ENCODE data around the gene TANGO6. TPM values are rescaled to one million over a fixed set of nuclear protein-coding genes. Genes with fewer than 3 reads are reported as not detected.
A peak's percentile ranks its signal among the peaks of the same experiment; 100 is the strongest.

TANGO6 gene
- total RNA-seq, 1 experiment from 2014 or later = 12.3 TPM

DNA sequence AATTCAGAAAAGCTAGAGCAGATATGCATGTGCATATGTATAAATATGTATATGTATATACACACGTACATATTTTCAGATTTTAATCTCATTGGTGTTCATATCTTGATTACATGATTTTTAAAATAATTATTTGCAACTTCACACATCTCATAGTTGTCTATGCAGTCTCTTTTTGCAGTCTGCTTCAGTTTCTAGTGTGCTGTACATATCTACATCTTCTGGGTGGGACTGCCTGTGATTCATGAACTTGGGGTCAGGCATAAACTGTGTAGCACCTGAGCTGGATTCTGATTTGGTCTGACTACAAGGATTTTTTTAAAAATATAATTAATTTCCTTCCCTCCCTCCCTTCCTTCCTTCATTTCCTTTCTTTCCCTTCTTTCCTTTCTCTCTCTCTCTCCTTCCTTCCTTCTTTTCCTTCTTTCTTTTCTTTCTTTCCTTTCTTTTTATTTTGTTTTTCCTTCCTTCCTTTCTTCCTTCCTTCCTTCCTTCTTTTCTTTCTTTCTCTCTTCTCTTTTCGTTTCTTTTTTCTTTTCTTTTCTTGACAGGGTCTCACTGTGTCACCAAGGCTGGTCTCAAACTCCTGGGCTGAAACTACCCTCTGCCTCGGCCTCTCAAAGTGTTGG lies 96.5 kb downstream of the TANGO6 start:
- no peak for DNase-seq (ENCODE audit: low read depth)
- in situ Hi-C loops (cut with HindIII; ENCODE audit: low pct_unique_long_range_greater_than_20kb, low sequenced_read_pairs) = no loop called here

DNA sequence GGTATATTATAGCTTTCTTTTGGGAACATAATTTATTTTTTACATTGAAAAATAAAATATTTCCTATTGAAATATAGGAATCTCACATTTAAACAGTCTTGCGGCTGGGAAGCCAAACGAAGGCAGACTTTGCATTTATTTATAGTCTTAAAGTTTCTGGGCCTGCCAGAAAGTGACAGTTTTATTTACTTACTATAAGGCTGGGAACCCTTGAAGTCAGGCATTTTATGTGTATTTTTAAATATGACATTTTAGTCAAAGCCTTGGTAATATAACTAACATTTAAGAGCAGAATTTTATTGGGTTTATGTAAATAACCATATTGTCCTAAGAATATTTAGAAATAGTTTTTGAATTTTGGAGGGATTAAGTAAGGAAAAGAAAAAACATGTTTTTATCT lies 97.5 kb downstream of the TANGO6 start:
- in situ Hi-C loops (cut with HindIII; ENCODE audit: low pct_unique_long_range_greater_than_20kb, low sequenced_read_pairs) = no loop called here
- no peak for DNase-seq (ENCODE audit: low read depth)

DNA sequence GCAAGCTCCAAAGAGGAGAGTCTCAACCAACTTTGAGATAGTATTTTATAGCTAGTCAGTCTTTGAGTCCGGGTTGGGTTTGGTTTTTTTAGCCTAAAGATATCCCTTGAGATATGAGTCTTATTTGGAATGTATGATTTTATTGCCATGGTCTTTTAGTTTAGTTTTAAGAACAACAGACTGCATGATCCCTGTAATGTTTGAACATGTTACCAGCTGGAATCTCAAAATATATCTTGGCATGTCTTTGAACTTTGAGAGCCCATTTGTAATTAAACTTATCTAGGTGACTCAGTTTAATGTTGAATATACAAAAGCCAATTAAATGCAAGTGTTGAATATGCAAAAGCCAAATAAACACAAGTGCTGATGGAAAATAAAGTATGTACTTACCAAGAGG lies 100.6 kb downstream of the TANGO6 start:
- in situ Hi-C loops (cut with HindIII; ENCODE audit: low pct_unique_long_range_greater_than_20kb, low sequenced_read_pairs) = no loop called here
- no peak for DNase-seq (ENCODE audit: low read depth)

DNA sequence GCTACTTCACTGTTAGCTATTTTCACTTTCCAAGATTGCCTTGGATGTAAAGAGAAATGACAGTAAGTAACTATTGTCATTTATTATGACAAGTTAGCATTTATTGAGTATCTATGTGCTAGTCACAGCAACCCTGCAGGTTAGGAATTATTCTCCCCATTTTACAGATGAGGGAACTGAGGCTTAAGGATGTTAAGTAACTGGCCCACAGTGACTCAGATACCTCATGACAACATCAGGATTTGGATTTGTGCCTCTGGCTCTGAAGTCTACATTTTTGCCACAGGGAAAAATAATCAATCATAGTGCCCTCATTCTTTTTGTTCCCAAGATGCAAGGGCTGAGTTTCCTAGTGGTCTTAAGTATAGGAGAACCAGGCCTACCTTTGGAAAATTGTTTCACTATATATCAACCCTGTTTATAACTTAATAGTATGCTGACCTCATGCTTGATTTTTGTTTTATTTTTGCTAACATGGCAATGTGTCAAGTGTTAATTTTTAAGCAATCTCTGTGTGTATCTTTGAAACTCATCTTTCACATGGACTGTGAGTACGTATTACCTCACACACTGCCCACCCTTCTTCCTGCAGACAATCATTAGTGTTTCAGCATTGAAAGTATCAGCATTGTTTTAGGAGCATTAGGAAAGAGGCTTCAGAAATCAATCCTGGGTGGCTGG lies 105.0 kb downstream of the TANGO6 start:
- in situ Hi-C loops (cut with HindIII; ENCODE audit: low pct_unique_long_range_greater_than_20kb, low sequenced_read_pairs) = no loop called here
- DNase-seq (ENCODE audit: low read depth) = peak; percentile 70

DNA sequence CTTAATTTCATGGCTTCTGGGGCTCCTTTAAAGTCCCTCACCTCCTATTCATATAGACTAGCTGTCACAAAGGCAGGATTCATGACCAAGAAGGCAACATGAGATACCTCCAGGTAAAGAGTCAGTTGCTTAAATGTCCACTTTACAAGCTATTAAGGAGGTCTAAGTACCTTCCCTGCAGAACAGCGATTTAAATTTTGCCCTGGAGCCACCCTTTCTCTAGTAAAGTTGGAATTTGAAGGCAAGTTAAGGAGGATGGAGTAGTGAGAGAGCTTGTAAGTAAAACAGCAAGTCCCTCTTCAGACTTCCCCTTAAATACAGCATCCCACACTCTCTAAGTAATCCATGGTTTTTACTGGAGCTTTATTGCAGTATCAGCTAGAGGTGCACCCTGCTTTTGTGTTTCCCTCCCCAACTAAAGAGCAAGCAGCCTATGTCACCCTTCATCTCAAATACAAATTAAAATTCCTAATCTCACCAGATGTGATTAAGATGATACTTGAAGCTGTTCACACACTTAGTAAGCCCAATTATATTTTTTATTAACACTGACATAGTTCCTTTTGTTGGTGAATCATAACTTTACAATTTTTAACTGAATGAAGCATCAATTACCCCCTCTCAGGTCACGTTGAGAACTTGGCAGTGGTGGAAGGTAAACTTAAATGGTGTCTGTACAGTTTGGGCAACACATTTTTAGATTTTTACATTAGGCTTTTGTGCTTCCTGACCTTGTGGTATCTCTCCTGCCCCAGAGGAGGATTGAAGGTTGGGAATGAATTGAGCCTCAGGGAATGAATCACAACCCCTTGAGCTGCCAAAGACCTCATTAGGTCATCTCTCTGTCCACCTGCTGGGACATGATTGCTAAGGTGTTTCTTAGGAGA lies 108.9 kb downstream of the TANGO6 start:
- DNase-seq (ENCODE audit: low read depth) = peak; percentile 51
- in situ Hi-C loops (cut with HindIII; ENCODE audit: low pct_unique_long_range_greater_than_20kb, low sequenced_read_pairs) = no loop called here

DNA sequence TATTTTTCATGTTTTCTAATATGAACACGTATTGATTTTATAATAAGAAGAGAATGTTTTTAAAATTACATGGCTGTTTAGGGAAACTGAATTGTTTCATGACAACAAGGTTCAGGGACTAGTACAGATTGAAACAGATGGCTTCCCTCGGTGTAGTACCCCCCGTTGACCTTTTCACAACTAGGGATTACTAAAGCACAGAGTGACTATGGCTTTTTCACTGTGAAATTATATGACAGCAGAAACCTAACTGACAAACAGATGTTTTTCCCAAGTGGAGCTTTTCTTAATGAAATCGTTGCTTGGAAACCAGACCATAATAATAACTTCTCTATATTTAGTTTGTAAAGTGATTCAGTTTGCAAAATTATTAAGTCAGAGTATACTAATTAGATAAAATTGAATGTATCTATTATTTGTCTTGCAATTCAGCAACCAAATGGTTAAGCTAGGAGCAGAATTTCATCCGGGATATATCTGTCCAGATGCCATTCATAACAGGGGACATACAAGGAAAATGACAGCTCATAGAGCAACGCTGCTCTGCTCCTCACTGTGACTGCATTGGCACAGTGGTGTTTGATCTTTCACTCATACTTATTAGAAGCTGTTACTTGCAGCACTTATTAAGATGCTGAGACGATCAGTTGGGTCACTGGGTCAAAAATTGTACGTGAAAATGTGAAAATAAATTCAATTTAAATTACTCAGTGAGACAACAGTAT lies 111.7 kb downstream of the TANGO6 start:
- in situ Hi-C loops (cut with HindIII; ENCODE audit: low pct_unique_long_range_greater_than_20kb, low sequenced_read_pairs) = no loop called here
- no peak for DNase-seq (ENCODE audit: low read depth)

DNA sequence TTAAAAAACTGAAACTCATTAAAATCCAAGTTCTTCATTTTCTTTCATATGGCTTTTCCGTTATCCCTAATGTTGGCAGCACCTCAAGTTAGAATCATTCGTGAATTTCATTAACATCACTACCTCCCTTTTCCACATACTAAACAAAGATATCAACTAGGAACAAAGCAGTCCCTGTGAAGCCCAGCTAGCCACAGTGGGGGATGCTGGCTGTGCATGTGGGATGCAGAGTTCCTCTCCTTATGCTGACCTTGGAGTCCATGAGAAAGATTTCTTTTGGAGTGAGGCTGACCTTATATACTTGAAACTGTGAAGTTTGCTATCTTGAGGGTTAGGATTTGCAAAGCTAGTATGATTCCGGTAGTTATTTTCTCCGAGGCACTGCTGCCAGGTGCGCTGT lies 117.6 kb downstream of the TANGO6 start:
- DNase-seq (ENCODE audit: low read depth) = no peak
- in situ Hi-C loops (cut with HindIII; ENCODE audit: low pct_unique_long_range_greater_than_20kb, low sequenced_read_pairs) = no loop called here

DNA sequence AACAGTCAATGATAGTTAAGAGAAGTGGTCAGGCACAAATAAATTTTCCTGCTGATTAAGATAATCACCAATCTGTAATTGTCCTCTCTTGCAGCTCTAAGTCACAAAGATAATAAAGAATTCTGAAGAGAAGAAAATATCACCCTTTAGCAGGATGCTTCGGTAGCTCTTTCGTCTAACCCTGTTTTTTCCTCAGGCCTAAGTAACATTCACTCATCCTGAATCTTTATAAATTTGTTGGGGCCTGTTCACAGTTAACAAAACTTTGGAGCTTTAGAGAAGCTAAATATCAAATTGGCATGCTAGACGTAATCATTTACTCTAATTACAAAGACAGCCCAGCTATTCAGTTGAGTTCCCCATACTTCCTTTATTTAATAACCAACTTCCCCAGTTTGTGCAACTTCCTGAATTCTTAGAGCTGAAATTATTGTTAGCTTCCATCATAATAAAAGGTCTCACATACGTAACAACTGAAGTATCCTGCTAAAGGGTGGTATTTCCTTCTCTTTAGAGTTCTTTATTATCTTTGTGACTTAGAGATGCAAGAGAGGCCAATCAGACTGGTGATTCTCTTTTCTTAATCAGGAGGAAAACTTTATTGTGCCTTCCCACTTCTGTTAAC lies 118.6 kb downstream of the TANGO6 start:
- in situ Hi-C loops (cut with HindIII; ENCODE audit: low pct_unique_long_range_greater_than_20kb, low sequenced_read_pairs) = no loop called here
- DNase-seq (ENCODE audit: low read depth) = no peak

DNA sequence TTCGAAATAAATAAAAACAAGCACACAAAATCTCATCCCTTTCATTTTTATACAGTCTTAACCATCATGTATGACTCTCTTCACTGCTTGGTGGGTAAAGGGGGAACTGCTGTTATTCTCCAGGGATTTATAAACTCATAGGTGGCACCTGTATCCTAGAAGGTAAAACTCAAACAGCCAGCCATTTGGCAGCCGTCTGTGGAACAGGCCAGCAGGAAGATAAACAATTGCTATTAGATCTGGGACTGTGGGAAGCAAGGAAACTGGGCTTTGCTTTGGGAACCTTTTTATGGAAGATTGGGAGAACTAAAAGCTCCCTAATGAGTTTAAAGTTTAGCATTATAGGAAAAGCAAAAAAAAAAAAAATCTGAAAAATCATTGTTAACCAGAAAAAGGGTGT lies 126.0 kb downstream of the TANGO6 start:
- in situ Hi-C loops (cut with HindIII; ENCODE audit: low pct_unique_long_range_greater_than_20kb, low sequenced_read_pairs) = no loop called here
- no peak for DNase-seq (ENCODE audit: low read depth)

DNA sequence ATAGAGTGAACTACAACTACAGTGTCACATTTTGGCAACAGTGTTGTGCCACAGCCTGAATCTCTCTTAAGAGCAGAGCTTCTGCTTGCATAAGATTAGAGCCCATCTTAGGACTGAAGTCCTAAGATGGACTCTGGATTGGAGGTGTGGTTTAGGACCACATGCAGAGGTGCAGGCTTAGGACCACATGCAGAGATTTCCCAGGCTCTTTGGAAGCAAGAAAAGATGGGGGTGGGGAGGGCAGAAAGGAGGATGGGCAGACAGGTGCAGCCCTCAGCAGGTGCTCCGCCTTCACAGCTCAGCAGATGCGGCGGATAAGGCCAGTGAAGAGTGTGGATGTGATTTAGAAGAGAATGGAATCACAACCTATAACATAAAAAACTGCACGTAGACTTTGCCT lies 128.7 kb downstream of the TANGO6 start:
- in situ Hi-C loops (cut with HindIII; ENCODE audit: low pct_unique_long_range_greater_than_20kb, low sequenced_read_pairs) = no loop called here
- DNase-seq (ENCODE audit: low read depth) = no peak

DNA sequence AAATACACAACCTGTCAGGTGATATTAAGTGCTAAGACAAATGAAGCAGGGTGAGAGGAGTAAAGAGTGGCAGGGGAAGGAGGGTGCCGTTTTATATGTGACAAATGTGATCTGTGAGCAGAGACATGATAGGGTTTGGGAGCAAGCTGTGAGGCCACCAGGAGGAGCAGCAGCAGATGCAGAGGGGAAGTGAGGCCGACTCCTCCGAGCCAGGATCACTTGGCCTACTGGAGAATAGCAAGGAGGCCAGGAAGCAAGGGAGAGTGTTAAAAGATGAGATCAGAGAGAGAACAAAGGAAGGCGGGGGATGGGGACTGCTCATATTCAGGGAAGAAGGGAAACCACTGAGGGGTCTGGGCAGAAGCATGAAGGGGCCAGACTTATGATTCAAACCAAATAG lies 129.4 kb downstream of the TANGO6 start:
- in situ Hi-C loops (cut with HindIII; ENCODE audit: low pct_unique_long_range_greater_than_20kb, low sequenced_read_pairs) = no loop called here
- peak; percentile 21 for DNase-seq (ENCODE audit: low read depth)

DNA sequence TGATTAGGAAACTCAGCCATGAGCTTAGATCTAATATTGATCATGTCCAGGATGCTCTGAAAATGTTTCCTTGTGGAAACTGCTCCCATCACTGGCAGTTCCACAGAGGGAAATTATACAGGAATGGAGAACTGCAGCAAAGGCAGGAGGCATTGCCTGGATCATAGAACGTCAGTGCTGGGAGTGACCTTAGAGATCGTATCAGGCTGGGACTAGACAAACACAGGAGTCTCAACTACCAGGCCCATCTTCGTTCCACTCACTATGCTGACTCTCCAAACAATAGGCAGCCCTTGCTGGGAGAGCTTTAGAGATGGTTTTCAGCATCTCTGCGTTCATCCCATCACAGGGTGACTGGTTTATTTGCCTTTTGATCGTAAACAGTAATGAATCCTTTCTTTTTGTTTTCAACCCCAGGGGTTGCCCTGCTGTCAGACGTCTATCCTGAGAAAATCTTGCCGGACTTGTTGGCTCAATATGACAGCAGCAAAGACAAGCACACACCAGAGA lies 130.3 kb downstream of the TANGO6 start:
- in situ Hi-C loops (cut with HindIII; ENCODE audit: low pct_unique_long_range_greater_than_20kb, low sequenced_read_pairs) = no loop called here

DNA sequence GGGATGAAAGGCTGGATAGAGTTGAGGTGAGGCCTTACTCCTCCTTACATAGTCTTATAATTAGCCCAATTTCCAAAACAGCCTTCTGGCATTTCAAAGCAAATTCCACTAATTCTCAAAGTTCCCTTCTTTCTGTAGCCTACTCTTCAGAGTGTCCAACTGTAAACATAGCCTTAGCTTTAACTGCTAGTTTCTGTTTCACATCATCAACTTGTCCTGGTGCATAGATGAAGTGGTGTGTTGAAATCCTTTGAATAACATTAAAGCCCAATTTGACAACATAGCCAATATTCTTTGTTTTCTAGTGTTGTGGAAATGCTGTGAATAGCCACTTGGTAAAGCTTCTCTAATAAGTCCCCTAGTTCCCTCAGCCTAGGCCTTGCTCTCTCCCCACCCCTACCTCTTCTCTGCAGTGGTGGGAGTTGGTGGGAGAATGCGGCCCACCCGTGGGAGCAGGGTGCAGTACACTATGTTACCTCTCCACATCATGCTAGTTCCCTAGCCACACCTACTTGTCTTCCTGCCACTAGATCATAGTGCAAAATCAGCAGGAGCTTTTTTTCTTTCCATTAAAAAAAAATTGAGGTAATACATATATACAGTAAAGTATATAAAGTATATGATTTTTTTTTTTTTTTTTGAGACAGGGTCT lies 135.1 kb downstream of the TANGO6 start:
- no peak for DNase-seq (ENCODE audit: low read depth)
- in situ Hi-C loops (cut with HindIII; ENCODE audit: low pct_unique_long_range_greater_than_20kb, low sequenced_read_pairs) = no loop called here

More for the DNA sequence above, 130.3 kb downstream of the TANGO6 start:
- DNase-seq (ENCODE audit: low read depth) = no peak

DNA sequence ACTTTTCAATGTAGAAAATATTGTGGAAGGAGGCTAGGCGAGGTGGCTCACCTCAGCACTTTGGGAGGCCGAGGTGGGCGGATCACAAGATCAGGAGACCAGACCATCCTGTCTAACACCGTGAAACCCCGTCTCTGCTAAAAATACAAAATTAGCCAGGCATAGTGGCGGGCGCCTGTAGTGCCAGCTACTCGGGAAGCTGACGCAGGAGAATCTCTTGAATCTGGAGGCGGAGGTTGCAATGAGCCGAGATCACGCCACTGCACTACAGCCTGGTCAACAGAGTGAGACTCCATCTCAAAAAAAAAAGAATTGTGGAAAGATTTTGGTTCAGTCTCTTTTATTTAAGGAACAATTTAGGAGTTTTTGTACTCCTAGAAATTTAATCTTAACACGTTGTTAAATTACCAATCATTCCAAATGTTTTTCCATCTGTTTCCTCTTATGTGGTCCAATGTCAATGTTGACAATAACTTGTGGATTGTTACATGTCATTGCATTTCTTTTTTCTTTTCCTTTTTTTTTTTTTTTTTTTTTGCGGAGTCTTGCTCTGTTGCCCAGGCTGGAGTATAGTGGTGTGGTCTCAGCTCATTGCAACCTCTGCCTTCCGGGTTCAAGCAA lies 137.5 kb downstream of the TANGO6 start:
- in situ Hi-C loops (cut with HindIII; ENCODE audit: low pct_unique_long_range_greater_than_20kb, low sequenced_read_pairs) = no loop called here
- no peak for DNase-seq (ENCODE audit: low read depth)

DNA sequence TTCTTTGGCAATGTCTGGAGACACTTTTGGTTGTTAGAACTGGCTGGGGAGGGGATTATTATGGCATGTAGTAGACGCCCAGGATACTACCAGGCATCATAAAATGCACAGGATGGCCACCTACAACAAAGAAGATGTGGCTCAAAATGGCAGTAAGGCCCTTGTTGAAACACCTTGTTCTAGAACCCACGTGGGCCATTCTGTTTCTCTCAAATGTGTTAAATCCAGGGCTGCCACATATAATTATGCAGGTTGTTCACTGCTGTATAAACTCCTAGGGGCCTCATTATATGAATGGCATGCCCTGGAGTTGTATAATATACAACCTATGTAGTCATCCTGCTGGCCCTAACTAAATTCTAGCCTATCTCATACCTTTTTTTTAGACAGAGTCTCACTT lies 138.6 kb downstream of the TANGO6 start:
- in situ Hi-C loops (cut with HindIII; ENCODE audit: low pct_unique_long_range_greater_than_20kb, low sequenced_read_pairs) = no loop called here
- DNase-seq (ENCODE audit: low read depth) = no peak

DNA sequence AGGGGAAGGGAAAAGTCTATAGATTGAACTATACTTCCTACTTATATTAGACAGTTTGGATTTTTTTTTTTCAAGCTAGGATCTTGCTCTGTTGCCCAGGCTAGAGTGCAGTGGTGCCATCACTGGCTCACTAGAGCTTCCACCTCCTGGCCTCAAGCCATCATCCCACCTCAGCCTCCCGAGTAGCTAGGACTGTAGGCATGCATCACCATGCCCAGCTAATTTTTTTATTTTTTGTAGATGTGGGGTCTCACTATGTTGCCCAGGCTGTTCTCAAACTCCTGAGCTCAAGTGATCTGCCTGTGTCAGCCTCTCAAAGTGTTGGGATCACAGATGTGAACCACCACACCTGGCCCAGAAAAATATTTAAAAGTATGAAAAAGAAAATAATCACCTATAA lies 141.1 kb downstream of the TANGO6 start:
- no peak for DNase-seq (ENCODE audit: low read depth)
- in situ Hi-C loops (cut with HindIII; ENCODE audit: low pct_unique_long_range_greater_than_20kb, low sequenced_read_pairs) = no loop called here

DNA sequence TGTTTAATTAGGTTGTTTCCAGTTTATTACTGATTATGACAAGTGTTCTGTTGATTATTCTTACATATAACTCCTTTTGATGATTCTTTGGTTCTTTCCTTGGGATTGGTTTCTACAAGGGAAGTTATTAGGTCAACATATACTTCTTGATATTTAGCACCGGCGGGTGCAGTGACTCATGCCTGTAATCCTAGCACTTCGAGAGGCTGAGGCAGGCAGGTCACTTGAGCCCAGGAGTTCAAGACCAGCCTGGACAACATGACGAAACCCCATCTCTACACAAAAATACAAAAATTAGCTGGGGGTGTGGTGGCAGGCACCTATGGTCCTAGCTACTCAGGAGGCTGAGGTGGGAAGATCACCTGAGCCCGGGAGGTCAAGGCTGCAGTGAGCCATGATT lies 141.9 kb downstream of the TANGO6 start:
- in situ Hi-C loops (cut with HindIII; ENCODE audit: low pct_unique_long_range_greater_than_20kb, low sequenced_read_pairs) = no loop called here
- no peak for DNase-seq (ENCODE audit: low read depth)

All from Caki2 (cell line).